GM13976 (cell line): ENCODE measurements around the gene VWCE.

Experiments
- DNase-seq: peaks from one replicate; pipeline ENCODE4 v3.0.0; 2012; ENCODE audit warnings: low spot score
- in situ Hi-C: fragments of 300-500 bp; cut with MboI; formaldehyde crosslinking; loops from one replicate; pipeline ENCODE4 v1.12.0; 2022; ENCODE audit warnings: low sequenced_read_pairs, mixed read lengths, inconsistent platforms; ENCODE audit not compliant: unreplicated experiment
- TF ChIP-seq, protein P1 (sequence below): IDR thresholded peaks from 2 replicates; pipeline ENCODE4 v1.5.1; 2012; ENCODE audit warnings: borderline replicate concordance, mild to moderate bottlenecking; ENCODE audit not compliant: insufficient read depth; ENCODE audit errors: extremely low read depth, missing control alignments, control extremely low read depth

Gene VWCE

DNA sequence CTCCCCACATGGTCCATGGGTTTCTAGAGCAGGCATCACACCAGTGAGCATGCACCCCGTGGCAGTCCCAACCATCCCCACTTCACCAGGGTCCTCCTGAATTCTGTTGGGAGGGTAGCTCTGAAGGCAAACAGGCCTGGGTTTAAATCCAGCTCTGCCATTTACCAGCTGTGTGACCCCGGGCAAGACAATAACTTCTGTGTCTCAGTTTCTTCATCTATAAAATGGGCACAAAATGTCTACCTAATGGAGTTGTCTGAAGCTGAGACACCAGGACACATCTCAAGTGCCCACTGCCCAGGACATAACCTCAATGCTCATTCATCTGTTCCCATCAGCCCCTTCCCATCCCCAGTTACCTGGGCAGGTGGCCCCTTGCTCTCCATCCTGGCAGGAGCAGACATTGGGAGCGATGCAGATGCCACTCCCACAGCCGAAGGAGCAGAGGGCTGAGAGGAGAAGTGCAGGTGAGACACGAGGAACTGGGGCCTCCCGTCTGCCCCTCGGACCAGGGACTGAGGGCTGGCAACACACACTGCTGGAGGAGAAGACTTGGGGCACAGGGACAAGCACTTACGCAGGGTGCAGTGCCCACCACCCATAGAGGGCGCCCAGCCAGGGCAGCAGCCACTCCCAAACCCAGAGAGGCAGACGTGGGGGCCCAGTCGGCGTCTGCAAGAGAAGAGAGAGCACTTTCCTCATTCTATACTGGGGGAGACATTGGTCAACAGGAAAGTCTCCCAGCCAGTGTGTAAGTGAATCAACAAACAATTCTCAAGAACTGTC is 4.0 kb downstream of the VWCE start:
- no peak for DNase-seq
- in situ Hi-C loops: no loop called here
- TF ChIP-seq, protein P1, sequence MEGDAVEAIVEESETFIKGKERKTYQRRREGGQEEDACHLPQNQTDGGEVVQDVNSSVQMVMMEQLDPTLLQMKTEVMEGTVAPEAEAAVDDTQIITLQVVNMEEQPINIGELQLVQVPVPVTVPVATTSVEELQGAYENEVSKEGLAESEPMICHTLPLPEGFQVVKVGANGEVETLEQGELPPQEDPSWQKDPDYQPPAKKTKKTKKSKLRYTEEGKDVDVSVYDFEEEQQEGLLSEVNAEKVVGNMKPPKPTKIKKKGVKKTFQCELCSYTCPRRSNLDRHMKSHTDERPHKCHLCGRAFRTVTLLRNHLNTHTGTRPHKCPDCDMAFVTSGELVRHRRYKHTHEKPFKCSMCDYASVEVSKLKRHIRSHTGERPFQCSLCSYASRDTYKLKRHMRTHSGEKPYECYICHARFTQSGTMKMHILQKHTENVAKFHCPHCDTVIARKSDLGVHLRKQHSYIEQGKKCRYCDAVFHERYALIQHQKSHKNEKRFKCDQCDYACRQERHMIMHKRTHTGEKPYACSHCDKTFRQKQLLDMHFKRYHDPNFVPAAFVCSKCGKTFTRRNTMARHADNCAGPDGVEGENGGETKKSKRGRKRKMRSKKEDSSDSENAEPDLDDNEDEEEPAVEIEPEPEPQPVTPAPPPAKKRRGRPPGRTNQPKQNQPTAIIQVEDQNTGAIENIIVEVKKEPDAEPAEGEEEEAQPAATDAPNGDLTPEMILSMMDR: no peak

DNA sequence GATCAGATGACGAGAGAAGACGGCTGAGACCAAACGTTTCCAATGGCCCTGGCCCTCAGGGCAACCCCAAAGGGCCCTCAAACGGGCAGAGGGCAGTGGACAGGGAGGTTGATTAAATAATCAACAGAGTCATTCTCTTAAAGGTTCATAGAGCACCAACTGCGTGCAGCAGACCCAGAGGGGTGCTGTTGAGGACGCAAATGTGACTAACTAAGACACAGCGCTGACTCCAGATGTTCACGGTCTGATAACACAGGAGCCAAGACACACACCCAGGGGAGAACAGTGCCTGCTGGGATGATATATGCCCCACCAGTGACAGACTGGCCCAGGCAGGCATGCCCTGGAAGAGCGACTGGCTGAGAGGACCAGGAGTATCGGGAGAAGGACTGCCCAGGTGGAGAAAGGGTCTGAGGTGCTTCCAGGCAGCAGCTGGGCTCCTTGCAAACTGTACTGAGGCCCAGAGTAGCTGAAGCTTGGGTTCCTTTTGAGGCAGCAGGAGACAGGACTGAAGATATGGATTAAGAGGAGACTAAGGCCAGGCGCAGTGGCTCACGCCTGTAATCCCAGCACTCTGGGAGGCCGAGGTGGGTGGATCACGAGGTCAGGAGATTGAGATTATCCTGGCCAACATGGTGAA is 7.7 kb downstream of the VWCE start:
- DNase-seq: no peak
- in situ Hi-C loops: no loop called here
- TF ChIP-seq, protein P1: no peak

DNA sequence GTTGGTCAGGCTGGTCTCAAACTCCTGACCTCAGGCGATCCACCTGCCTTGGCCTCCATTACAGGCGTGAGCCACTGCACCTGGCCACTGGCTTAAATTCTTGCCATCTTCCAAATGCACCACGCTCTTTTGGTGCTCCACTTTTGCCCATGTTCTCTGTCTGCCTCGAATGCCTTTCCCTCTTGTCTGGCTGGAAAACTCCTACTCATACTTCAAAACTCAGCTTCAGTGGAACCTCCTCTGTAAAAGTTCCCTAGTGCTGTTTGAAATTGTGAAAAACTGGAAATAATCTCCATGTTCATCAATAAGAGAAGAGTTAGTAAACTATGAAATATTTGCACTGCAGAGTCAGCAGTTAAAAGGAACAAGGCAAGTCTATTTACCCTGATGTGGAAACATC is 11.5 kb downstream of the VWCE start:
- TF ChIP-seq, protein P1: no peak
- in situ Hi-C loops: no loop called here
- DNase-seq: no peak

DNA sequence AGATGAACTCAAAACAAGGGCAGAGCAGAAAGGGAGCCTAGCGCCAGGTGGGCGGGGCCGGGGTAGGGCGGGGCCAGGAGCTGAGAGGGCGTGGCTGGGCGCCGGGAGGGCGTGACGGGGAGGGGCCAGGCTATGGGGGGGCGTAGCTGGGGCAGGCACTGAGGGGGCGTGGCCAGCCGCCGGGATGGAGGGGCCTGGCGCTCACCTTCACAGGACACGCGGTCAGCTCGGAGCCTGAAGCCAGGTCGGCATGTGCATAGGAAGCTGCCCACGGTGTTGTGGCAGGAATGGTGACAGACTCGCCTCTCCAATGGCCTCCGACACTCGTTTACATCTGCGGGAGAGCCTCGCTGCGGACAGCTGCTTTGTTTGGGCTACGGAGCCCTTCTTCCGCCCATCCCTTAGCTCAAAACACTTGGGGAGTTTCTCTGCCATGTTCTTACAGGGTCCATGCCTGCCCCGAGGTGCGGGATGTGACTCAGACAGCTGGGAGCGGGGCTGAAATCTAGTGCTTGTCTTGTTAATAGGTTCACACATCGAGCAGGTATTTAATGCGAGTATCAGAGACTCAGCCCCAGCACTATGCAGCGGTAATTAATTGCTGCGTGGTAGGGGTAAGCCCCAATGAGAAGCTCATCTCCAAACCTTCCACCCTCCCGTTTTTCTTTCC is 13.4 kb downstream of the VWCE start:
- DNase-seq: peak; percentile 76
- in situ Hi-C loops: no loop called here

DNA sequence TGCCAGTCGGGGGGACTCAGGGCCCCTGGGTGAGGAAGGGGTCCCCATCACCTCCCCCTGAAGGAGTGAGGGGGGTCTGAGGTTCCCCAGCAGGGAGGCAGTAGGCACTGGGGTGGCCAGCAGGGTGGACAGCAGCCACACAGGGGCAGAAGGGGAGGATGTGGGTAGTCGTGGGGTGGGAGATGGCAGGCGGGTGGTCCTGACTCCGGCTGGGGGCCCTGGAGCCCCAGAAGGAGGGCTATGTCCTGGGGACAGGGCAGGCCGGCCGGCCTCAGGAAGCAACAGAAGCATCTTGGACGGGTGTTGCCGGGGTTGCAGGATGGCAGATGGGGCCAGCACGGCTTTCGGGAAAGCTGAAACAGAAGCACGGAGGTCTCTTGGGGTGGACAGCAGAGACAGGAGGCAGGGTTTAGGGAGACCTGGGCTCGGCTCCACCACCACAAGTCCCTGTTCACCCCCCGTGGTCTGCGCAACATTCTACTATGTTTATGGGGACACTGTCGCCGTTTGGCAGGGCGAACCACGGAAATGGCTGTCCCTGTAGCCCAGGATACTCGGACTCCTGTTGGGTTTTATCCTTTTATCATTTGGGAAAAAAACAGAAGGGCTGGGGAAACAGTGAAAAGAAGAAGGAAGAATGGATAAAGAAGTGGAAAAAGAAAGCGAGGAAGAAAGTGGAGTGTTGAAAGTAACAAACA is 14.1 kb downstream of the VWCE start:
- in situ Hi-C loops: no loop called here
- TF ChIP-seq, protein P1: no peak
- DNase-seq: no peak

More for the DNA sequence above, 13.4 kb downstream of the VWCE start:
- TF ChIP-seq, protein P1: no peak
